Uterus (tissue), 4 donors: ENCODE data around the gene NCOA3. TPM values are rescaled to one million over a fixed set of nuclear protein-coding genes. Genes with fewer than 3 reads are reported as not detected.
"Not testable (repeated sequence)": the region's sequence is repeated elsewhere in the genome, so short reads cannot be mapped to it uniquely, and the experiment has no call there.

Experiments used
- DNase-seq, 2 donors: peaks; one replicate each; pipeline ENCODE4 v3.0.0-alpha.2; 2019 to 2020
- H3K27ac ChIP-seq, 2 donors: fragments of 200-600 bp; sonication (generic); 1 replicate in 1 of 2; 2 replicates in 1 of 2; pipeline ENCODE4 v1.5.1; 2016 to 2018
- H3K27me3 ChIP-seq, 2 donors: fragments of 200-600 bp; sonication (generic); one replicate each; pipeline ENCODE4 v1.5.1; 2018 to 2019; ENCODE audit warnings: control low read depth in 1 of 2
- H3K36me3 ChIP-seq, 2 donors: fragments of 200-600 bp; sonication (generic); one replicate each; pipeline ENCODE4 v1.5.1; 2019; ENCODE audit warnings: control low read depth in 1 of 2
- H3K4me1 ChIP-seq, 2 donors: fragments of 200-600 bp; sonication (generic); one replicate each; pipeline ENCODE4 v1.5.1; 2018 to 2019; ENCODE audit warnings: control low read depth in 1 of 2
- H3K4me3 ChIP-seq, 2 donors: fragments of 200-600 bp; sonication (generic); 1 replicate in 1 of 2; 2 replicates in 1 of 2; pipeline ENCODE4 v1.5.1; 2018 to 2019; ENCODE audit warnings: mild to moderate bottlenecking in 1 of 2
- H3K9me3 ChIP-seq, 2 donors: fragments of 200-600 bp; sonication (generic); one replicate each; pipeline ENCODE4 v1.5.1; 2019; ENCODE audit warnings: control low read depth in 1 of 2
- CTCF ChIP-seq, 4 experiments: fragments of 200-600 bp in 2 of 4; fragments of 450-650 bp in 2 of 4; sonication (generic) in 2 of 4; IDR thresholded peaks; one replicate each; pipeline ENCODE4 v1.5.1; 2016 to 2019; ENCODE audit warnings: antibody characterized with exemption in 4 of 4, mild to moderate bottlenecking in 2 of 4, moderate library complexity in 1 of 4
- POLR2A ChIP-seq, 2 donors: fragments of 450-650 bp; IDR thresholded peaks; one replicate each; pipeline ENCODE4 v1.6.1; 2016; ENCODE audit warnings: antibody characterized with exemption in 2 of 2, mild to moderate bottlenecking in 1 of 2, moderate library complexity in 1 of 2
- intact Hi-C: fragments of 100-400 bp; cut with DNase I; formaldehyde crosslinking; loops from one replicate; pipeline ENCODE4 v1.15.1; 2023; ENCODE audit warnings: low total_unique reads
- total RNA-seq, 4 donors: library from RNA; depleted of rRNA in 3 of 4; stranded (reverse); fragments of >200 nt in 3 of 4; gene quantifications; one replicate each; pipeline versions ENCODE4 v1.1.0 to v1.2.4, GENCODE V29; 2014 to 2023
- donor health status: DM: yes; HTN: yes; CAD: no.

Gene NCOA3
- total RNA-seq, 4 donors from 2014 or later: 27.9 to 59.2 (median 44.2) TPM

DNA sequence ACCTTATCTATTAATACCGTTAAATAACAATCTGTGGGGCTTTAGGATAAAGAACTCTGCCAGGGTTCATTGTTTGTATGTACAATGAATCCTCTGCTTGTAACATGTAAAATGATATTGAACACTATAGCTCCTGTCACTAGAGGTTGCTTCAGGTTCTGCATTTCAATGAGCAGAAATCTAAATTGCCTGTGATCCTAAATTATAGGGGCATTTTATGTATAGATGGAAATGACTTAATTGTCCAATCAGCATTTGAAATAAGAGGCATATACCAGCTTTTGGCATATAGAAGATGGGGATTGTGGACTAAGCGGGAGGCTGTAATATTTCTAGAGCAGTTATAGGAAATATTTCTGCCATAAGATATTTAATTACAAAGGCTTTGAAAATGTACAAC, 2.0 kb downstream of the NCOA3 start:
- peaks cover 0 to 6% of the 10 kb centered on the region in 2 donors for H3K4me1 ChIP-seq
- TF ChIP-seq POLR2A (IDR thresholded peaks at IDR 0.05): no peak
- TF ChIP-seq CTCF (IDR thresholded peaks at IDR 0.05): no peak
- H3K4me3 ChIP-seq: no peak overlapping the region
- no peak for DNase-seq
- H3K27ac ChIP-seq: peak overlapping the region in 1 of 2 donors; percentile 96
- intact Hi-C loops: no loop called here
- no peaks in the 10 kb centered on the region for H3K27me3 ChIP-seq
- H3K9me3 ChIP-seq: no peaks in the 10 kb centered on the region
- no peaks in the 10 kb centered on the region for H3K36me3 ChIP-seq

DNA sequence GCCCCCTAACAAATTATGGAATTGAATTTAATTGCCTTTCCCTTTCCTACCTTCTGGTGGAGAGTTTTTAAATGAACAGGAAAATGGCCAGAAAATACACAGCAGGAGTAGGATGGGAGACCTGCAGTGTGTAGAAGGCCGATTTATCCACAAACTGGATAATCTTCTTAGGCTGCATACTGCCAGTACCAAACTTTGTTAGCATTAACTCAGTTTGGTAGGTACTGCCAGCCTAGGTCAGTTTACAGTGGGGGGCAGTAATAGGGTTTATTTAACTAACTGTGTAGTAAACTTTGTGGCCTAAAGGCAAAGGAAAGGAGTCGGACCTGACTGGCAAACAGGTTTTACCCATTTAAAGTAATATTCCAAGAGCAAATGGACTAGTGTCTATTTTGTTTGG, 4.6 kb downstream of the NCOA3 start:
- no peak for TF ChIP-seq POLR2A (IDR thresholded peaks at IDR 0.05)
- H3K4me1 ChIP-seq: peaks cover 0 to 6% of the 10 kb centered on the region in 2 donors
- H3K4me3 ChIP-seq: no peak overlapping the region
- H3K36me3 ChIP-seq: no peaks in the 10 kb centered on the region
- H3K27ac ChIP-seq: no peak overlapping the region
- intact Hi-C loops: no loop called here
- no peaks in the 10 kb centered on the region for H3K9me3 ChIP-seq
- no peaks in the 10 kb centered on the region for H3K27me3 ChIP-seq
- DNase-seq: no peak

DNA sequence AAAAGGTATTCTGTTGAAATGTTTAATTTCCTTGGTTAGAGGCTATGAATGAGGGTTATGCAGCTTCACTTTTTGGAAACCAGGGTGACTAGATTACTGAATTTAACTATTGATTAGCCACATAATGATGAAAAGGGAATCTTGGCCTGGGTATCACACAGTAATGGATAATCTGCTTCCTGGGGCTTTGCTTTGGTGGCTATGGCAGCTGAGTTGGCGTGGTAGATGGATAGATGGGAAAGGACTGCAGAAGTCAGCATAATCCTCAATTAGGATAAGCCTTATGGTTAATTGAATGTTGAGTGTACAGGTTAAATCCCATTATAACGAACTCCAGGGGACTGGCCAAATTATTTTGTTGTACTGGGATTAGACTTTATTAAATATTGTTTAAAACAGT, 5.2 kb downstream of the NCOA3 start:
- no peak overlapping the region for H3K27ac ChIP-seq
- intact Hi-C loops: no loop called here
- H3K9me3 ChIP-seq: no peaks in the 10 kb centered on the region
- no peaks in the 10 kb centered on the region for H3K36me3 ChIP-seq
- H3K4me1 ChIP-seq: peaks cover 0 to 6% of the 10 kb centered on the region in 2 donors
- no peak overlapping the region for H3K4me3 ChIP-seq
- no peaks in the 10 kb centered on the region for H3K27me3 ChIP-seq
- no peak for TF ChIP-seq POLR2A (IDR thresholded peaks at IDR 0.05)
- no peak for DNase-seq

DNA sequence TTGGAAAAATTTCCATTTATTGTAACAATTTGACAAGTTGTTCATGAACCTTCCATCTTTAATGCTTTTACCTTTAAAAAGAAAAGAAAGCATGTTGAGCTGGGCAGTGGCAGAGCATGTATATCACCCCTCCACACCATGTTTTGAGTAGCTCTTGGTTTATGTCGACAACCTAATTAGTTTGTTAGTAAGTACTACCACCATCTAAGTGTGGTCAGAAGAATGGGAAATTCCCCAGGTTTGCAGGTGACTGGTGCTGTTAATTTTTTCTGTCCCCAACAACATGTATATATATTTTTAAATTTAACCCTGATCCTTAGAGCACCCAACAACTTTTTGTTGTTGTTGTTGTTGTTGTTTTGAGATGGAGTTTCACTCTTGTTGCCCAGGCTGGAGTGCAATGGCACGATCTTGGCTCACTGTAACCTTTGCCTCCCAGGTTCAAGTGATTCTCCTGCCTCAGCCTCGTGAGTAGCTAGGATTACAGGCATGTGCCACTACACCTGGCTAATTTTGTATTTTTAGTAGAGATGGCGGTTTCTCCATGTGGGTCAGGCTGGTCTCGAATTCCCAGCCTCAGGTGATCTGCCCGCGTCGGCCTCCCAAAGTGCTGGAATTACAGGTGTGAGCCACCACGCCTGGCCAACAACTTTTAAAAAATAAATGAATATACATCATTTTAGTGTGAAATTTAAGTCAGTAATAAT, 5.7 kb downstream of the NCOA3 start:
- H3K4me3 ChIP-seq, H3K9me3 ChIP-seq, H3K36me3 ChIP-seq, DNase-seq, H3K27me3 ChIP-seq, H3K4me1 ChIP-seq, intact Hi-C loops, H3K27ac ChIP-seq: not testable (repeated sequence)

DNA sequence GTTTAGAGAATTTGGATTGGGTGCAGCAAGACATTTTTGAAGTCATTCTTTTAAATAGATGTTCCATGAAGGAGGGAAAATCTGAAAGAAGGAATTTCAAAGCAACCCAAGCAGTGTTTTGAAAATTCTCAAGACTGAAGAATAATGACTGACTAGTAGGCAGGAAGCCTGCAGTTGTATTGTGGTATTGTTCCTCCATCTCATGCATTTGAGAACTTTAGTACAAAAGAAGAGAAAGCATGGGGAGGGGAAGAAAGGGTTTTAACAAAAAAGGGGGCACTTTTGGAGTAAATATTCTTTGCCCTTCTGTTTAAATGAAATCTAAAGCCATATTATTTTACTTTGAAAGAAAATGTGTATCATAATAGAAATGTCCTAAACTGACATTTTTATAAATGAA, 6.6 kb downstream of the NCOA3 start:
- no peak overlapping the region for H3K4me3 ChIP-seq
- H3K4me1 ChIP-seq: peaks cover 0 to 6% of the 10 kb centered on the region in 2 donors
- no peaks in the 10 kb centered on the region for H3K36me3 ChIP-seq
- H3K27ac ChIP-seq: no peak overlapping the region
- intact Hi-C loops: no loop called here
- no peaks in the 10 kb centered on the region for H3K9me3 ChIP-seq
- no peaks in the 10 kb centered on the region for H3K27me3 ChIP-seq
- TF ChIP-seq POLR2A (IDR thresholded peaks at IDR 0.05) (no peak), CTCF (IDR thresholded peaks at IDR 0.05) (no peak)
- no peak for DNase-seq

DNA sequence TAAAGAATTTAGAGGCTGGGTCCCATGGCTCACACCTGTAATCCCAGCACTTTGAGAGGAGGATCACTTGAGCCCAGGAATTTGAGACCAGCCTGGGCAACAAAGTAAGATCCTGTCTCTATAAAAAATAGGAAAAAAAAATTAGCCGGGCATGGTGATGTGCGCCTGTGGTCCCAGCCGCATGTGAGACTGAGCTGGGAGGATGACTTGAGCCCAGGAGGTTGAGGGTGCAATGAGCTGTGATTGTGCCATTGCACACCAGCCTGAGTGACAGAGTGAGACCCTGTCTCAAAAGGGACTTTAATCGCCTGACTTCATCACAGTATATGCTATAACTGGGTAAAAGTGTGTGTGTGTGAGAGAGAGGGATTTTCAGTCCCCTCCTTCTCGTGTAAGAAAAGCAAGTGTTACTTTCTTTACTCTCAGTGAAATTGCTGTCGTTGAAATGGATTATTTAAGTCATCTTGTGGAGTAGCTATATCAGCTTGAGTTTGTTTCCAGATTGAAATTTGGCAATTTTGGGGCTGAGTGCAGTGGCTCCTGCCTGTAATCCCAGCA, 7.5 kb downstream of the NCOA3 start:
- Histone ChIP-seq H3K27ac (no peak overlapping the region), H3K4me1 (no peaks in the 10 kb centered on the region), H3K4me3 (no peak overlapping the region), H3K9me3 (no peaks in the 10 kb centered on the region), H3K36me3 (no peaks in the 10 kb centered on the region), H3K27me3 (no peaks in the 10 kb centered on the region)
- no peak for DNase-seq
- intact Hi-C loops: no loop called here
- TF ChIP-seq CTCF (IDR thresholded peaks at IDR 0.05) (no peak), POLR2A (IDR thresholded peaks at IDR 0.05) (no peak)
